HuH-7 (cell line): ENCODE data around the gene MAJIN.

ENCODE experiments used
- DNase-seq: peaks from one replicate; pipeline ENCODE4 v3.0.0; 2011; ENCODE audit warnings: low spot score

MAJIN gene

DNA sequence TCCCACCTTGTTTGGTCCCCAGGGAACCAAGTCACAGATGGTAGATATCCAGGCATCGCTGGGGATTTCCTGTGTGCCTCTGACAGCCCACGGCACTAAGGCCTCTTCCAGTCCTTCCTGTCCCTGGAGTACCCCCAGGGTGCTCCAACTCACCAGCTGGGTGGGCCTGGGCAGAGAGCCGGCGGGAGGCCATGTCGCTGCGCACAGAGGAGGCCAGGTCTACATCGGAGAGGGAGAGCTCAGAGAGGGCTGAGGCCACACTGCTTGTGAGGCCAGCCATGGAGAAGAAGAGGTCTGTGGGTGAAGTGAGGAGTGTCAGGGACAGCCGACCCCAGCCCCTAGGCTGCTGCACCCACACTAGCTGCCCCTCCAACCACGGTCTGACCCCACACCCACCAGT, 60.2 kb downstream of the MAJIN start:
- DNase-seq, result no peak

DNA sequence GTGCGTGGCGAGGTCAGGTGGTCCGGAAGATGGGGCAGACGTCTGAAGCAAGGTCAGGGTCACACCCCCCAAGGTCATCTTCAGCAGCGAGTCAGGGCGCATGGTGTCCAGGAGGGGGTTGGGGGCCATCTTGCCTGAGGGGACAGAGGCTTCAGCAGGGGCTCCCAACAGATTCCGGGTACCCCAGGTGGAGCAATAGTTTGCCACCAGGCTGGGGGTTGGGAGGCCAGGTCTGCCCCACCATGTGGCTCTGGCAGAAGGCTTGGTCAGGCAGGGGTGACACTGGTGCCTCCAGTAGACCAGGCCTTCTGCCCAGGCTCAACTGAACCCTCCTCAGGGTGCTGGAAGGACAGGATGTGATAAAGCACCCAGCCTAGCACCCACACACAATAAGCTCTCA, 60.8 kb downstream of the MAJIN start:
- no peak for DNase-seq

DNA sequence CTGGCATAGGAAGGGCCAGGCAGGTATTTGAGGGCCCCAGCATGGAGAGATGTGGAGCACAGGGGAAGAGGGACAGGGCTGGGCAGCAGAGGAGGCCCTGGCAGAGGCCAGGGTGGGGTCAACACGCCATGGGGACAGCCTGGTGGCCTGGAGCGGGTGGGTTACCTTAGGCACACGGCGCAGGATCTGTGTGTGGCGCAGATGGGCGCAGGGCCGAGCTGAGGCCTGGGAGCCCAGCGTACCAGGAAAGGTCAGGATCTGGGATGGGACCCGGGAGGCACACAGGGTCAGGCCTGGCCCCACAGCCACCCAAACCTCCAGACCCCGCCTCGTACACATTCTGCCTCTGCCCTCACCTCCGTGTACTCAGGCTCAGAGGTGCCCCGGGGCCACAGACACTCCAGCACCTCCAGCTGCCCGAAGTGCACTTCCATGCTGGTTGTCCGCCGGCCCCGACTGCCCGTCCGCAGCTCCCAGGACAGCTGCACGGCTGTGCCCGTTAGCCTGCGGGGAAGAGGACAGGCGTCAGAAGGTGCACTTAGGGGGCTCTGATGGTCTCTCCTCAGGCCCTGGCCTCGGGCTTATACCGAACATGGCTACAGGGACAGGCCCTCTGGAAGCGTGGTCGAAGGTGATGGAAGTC, 61.3 kb downstream of the MAJIN start:
- DNase-seq, result no peak

DNA sequence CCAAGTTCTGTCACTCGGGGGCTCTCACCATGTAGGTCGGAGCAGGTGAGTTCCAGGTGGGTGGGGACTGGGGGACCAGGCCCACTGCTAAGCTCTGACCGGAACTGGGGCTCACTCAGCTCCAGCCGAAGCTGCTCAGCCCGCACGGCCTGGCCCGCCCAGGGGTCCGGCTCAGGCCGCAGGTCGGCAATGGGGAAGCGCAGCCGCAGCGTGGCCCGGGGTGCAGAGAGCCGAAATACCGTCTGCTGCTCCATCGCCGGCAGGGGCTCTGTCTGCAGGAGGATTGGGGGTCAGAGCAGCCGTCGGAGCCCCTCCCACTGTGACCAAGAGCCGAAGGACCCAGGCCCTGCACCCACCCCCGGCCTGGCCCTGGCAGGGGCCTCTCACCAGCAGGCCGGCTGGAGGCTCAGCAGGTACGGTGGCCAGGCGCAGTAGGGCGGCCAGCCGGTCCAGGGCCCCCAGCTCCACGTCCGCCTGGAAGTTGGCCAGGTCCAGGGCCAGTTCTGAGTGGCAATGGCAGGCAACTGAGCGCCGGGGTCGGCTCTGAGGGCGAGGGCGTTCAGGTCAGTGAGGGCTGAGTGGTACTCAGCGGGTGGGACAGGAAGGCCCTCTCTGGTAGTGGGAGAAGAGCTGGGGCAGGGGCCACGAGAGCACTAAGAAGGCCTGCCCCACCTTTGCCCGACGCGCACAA, 62.1 kb downstream of the MAJIN start:
- no peak for DNase-seq

DNA sequence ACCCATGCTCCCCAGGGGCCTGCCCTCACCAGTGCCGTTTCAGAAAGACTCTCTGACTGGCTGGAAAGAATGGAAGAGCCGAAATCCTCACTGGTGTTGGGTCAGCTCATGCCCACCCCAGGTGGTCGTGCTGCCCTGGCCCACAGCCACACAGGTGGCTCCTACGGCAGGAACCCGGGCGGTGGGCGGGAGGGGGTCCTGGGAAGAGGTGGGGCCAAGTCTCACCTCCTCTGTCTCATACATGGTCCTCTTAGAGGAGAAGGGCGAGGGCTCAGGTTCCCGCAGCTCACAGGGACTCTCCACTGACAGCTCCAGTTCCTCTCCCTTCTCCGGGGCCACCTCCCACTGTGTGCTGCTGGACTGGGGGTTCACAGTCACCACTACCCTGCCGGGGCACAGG, 63.1 kb downstream of the MAJIN start:
- DNase-seq, result no peak

DNA sequence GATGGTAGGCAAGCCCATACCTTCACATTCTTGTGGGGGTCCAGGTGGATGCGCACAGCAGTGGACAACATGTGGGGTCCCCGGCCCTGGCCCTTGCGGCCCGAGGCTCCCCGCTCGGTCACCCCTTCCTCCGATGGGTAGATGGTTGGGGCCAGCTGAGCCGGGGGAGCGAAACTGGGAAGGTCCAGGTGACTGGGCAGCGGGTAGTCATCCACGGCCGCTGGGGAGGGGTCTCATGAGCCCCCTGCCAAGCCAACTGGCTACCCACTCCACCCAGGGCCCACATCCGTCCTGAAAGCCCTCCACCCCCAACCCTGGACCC, 65.6 kb downstream of the MAJIN start:
- DNase-seq, result no peak

DNA sequence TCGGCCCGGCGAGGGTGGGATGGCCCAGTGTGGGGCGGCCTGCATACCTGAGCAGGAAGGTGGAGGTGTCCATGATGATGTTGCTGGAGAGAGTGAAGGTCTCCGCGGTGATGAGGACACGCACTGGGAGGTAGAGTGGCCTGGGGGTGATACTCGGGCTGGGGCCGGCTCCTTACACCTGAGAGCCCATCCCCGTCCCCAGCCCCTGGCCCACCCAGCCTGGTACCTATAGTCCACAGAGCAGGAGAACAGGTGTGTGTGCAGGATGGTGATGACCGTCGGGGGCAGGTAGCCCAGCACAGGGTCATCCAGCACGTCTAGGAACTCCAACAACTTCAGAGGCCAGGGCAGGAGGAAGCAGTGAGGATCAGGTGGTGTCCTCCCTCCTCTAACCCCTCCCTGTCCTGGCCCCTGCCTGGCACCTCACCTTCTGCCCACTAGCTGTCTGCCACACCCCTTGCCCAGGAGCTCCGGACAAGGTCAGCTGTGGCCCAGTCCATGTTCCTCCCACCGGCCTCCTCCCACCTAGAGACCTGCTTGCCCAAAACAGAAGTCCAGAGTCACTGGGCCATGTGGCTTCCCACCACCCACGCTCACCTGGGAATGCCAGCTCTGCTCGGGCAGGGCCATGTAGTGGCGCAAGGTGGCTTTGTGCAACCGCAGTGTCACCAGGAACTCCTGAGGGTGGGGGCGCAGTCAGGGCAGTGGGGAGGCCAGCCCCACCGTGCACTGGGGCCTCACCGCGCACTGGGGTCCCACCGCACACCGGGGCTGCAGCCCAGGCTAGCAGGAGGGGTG, 66.2 kb downstream of the MAJIN start:
- DNase-seq, result no peak

DNA sequence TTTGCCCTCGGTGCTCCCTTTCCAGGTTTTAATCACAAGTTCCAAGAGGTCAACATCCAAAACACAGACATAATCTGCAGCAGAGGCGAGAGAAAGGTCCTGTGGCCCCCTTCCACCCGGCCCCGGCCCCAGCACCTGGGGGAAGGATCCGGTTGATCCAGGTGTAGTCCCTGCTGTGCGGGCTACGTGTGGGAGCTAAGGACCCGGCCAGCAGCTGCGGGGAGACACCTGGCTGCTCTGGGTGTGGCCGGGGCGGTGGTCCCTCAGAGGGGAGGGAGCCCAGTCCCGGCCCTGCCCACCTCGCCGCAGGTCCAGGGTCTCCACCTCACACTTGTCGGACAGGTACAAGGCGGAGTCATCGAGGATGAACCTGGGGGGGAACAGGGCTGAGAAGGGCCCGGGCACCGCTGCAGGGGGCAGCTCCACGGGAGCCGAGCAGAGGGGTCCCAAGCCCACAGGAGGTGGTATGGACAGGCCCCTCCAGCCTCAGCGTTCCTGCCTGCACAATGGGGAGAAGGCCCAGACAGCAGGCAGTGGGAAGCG, 68.5 kb downstream of the MAJIN start:
- no peak for DNase-seq

DNA sequence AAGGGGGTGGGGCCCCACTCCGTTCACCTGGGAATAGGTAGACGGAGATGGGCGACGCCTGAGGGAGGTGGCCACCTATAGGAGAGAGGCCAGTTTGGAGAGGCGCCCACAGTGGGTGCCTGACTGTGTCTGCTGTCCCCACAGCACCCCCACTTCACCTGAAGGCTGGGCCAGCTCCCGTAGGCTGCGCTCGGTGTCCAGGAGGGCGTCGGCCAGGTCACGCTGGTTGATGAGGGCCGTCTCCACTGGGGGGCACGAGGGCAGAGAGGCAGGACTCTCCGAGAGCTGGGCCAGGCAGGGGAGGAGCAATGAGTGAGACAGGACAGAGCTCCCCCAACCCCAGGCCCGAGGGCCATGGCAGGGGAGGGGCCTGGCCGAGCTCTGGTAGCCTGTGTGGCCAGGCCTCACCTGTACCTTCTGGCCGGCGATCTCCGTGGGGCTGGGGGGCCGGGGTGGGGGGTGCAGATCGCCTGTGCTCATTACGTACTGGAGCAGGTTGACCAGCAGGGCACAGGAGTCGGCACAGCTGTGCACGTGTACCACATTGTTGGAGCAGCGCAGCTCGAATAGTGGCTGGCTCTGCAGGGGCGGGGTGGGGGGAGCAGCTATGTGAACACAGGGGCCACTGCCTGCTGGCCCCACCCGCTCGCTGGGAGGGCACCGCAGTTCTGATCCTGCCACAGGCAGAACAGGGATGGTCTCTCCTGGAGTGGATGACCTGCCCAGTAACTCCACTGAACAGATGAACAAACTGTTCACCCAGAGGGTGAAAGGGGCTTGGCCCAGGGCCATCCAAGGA, 69.6 kb downstream of the MAJIN start:
- DNase-seq, result no peak

DNA sequence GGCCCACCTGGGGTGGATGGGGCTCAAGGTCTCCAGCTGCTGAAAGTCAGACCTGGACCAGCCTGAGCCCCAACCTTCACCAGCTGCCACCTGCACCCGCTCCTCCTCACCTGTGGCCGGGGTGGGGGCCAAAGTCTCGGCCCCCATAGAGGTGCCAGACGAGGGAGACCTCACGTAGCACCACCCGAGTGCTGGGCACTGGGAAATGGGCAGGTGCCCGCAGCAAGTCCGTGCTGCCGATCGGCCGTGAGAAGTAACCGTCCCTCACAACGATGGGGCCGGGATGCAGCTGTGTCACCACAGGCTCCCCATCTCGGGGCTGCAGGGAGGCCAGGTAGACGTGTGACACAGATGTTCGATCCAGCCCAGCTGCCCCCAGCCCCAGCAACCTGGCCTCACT, 71.1 kb downstream of the MAJIN start:
- DNase-seq, result no peak

DNA sequence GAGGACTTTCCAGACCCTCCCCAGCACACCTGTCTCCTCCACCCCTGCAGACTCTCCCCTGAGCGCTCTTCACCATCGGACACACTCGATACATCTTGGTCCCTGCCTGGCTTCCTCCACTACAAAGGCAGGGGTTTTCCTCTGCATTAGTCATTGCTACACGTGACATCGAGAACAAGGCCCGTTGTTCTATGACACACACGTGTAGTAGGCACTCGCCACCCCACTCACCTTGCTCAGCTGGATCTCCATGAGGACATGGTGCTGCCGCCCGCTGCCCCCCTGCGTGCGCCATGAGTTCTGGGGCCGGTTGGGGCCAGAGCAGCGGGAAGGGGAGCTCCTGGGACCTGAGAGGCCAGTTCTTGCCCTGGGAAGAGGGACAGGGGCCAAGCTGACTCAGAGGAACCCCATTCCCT, 71.6 kb downstream of the MAJIN start:
- DNase-seq, result no peak

DNA sequence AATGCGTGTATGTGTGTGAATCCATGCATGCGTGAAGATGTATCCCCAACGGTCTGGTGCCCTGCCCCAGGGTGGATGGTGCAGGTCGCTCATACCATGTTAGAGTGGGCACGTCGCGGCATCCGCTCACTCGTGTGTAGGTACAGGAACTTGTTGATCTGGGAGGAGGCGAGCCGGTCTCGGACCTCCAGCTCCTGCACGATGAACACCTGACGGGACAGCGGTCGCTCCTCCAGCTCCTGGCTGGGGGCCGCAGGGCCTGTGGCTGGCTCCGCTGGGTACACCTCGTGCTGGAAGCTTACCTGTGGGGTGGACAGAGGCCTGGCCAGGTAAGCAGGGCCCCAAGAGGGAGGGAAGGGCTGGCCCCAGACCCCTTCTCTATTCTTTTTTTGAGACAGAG, 73.4 kb downstream of the MAJIN start:
- no peak for DNase-seq

DNA sequence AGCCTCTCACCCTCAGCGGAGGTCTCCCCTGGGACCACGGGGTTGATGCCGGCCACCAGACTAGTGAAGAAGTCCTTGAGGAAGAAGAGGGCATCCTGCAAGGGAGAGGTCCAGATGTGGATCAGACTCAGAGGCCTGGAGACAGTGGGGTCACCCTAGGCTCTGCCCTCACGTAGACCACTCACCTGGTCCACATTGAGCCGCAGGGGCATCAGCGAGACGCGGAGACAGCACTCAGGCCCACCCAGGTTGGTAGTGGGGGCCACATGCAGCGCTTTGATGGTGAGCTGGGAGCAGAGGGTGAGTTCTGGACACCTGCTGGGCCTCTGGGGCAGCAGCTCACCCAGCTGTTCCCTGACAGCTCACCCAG, 73.8 kb downstream of the MAJIN start:
- DNase-seq, result no peak

DNA sequence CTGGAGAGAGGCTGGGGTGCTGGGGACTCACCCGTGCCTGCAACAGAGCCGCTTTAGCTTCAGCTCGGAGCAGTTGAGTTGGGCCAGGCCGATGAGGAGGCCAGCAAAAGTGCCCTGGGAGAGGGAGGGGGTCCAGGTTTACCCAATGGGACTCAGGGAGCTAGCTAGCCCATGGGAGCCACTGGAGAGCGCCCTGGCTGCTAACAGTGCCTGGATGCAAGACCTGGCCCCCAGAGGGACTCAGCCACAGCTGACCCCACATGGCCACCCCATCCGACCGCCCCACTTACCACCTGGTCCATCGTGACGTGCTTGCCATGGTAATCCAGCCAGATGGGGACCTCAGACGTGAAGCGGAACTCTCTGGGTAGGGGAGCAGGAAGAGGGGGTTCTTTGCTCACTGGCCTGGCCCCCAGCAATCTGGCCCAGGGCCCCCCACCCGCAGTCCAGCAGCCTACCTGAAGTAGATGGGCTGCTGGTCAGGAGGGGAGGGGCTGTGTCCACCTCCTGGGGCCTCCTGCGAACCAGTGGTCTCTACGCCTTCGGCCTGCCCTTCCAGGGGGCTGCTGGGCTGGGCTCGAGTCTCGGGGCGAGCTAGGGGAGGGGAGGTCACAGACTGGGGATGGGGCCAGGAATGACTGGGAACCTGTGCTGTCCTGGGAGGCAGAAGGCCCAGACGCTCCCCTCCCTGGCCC, 74.4 kb downstream of the MAJIN start:
- DNase-seq, result no peak

DNA sequence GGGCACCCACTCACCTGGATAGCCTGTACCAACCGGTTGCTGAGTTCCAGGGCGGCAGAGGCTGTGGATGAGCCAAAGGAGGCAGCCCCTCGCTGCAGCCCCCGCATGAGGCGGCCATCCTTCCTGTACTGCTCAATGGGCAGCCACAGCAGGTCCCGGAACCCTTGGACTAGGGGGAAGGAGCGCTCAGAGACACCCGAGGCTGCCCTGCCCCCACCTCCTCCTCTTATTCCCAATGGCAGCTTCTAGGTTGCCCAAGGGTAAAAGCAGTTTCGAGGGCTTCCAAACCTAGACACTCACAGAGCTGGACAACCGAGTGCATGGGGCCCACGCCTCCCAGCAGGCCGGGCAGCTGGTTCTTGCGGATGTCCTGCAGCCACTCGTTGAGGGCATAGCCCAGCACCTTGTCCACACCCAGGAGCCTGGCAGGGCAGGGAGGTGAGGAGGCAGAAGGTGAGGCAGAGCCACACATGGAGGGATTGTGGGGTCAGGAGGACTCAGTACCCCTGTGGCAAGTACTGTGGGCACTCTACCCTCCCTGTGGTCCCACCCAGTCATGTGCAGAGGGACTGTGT, 75.4 kb downstream of the MAJIN start:
- no peak for DNase-seq

DNA sequence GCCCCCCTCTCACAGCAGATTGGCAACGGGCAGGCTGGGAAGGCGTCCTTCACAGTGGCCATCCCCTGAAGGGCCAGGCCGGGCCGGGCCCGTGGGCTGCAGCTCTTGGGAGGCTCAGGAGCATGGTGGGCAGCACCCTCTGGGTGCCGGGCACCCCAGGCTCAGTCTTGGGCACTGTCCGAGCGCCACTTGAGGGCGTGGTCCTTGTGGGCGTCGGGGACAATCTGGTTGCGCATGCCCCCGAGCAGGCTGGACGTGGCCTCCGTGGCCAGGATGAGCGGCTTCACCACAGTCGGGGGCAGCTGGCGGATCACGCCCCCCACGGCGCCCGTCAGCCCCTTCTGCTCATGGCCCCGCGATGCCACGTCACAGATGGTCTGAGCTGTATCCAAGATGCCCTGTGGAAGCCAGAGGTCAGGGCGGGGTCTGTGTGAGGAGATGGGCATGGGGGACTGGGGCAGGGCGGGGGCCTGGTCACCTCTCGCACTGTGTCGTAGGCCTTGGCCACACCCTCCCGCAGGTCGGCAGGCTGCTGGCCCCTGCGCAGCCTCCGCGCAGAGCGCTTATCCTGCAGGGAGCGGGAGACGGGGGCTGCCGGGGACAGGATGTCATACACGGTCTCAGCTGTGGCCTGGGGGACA, 77.0 kb downstream of the MAJIN start:
- DNase-seq, result no peak

DNA sequence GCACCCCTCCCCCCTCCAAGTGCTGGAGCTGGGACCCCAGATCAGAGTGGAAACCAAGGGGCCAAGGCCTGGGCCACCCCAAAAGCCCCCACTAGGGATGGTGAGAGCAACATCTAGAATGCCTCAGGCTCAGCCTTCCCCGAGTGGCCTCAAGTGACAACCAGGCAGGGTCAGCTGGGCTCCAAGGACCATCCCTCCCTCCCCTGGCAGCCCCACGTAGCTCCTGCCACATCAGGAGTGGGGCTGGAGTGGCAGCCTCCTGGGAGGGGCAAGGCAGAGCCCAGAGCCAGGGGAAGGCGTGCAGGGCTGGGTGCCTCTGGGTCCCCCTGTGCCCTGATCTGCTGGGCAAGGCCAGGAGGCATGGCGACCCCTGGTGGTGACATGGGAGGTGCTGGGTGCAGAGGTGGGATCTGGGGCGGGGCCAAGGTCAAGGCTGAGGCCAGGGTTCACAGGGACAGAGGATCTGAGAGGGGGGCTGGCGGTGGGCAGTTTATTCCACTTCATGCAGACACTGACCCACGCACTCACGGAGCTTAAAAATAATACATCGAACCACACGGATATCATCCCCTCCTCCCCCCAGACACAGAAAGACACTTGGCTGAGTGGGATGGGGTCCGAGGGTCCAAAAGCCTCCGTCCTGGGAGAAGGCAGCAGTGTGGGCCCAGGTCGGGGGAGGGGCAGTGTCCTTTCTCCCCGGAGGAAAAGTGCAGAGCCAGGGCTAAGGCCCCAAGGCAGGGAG, 77.7 kb downstream of the MAJIN start:
- DNase-seq, result peak; percentile 87

DNA sequence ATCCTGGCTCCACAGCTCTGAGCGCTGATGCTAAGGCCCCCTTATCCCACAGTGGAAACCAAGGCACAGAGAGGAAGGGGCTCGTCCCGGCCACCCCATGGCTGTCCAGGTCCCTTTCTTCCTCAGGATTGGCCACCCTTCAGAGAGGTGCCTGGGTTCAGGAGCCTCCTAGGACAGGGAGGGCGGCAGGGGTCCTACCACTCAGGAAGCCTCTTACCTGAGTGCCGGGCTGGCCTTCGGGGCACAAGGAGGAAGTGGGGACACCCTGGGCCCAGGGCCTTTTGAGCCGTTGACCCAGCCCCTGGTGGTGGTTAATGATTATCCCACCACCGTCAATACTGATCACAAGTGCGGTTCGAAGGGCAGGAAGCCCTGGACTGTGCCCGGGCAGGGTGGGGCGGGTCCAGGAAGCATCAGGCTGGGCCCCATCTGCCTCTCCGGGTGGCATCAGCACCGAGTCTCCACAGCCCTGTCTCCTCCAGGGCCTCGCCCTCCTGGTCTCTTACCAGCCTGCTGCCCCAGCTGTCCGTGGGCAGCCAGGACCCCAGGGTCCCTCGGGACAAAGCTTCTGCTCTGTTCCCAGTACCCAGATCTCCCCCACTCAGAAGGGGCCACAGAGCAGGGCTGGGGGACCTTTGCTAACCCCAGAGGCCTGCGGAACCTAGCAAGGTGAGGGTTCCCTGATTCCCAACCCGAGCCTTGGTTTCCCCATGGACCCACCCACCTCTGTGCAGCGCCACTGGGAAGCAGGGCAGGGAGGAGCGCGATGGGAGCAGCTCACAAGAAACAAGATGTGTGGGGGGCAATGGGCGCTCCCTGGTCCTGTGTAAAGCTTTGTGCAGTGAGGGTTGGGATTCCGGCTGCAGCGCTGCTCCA, 78.5 kb downstream of the MAJIN start:
- DNase-seq, result peak; percentile 82

DNA sequence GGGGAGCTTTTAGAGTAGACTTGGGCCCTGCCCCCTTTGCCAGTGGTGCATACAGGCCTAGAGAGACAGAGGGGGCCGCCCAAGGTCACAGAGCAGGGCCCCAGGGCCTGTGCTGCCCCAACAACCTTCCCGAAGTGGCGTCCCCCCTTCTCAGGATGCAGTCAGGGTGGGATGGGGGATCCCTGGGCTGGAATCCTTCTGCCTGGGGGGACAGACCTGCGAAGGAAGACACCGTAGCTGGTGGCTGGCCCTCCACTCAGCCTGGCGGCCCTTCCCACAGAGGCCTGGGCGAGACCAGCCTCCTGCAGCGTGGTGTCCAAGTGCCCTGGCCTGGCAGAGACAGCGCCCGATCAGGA, 79.1 kb downstream of the MAJIN start:
- DNase-seq, result no peak
